Liver (tissue), 9 donors: ENCODE measurements around the gene CHMP1B. TPM values are rescaled to one million over a fixed set of nuclear protein-coding genes. Genes with fewer than 3 reads are reported as not detected.

Experiments
- DNase-seq: peaks from one replicate; pipeline ENCODE4 v3.0.0-alpha.2; 2017; ENCODE audit warnings: low spot score
- H3K27ac ChIP-seq, 2 donors: one replicate each; pipeline ENCODE4 v1.7.0; 2013; ENCODE audit warnings: inconsistent platforms in 2 of 2, low read length in 2 of 2, control low read depth in 1 of 2, low read depth in 1 of 2, mild to moderate bottlenecking in 1 of 2
- H3K27me3 ChIP-seq, 4 donors: one replicate each; pipeline versions ENCODE4 v1.6.1 to v1.7.0; 2013; ENCODE audit warnings: low read length in 3 of 4, inconsistent platforms in 1 of 4, mild to moderate bottlenecking in 1 of 4, moderate library complexity in 1 of 4; ENCODE audit not compliant: control insufficient read depth in 4 of 4, insufficient read depth in 4 of 4
- H3K36me3 ChIP-seq, 4 donors: one replicate each; pipeline versions ENCODE4 v1.6.1 to v1.7.0; 2013; ENCODE audit warnings: low read length in 3 of 4, mild to moderate bottlenecking in 3 of 4, low read depth in 1 of 4, moderate library complexity in 1 of 4; ENCODE audit not compliant: control insufficient read depth in 4 of 4, insufficient read depth in 3 of 4
- H3K4me1 ChIP-seq, 4 donors: one replicate each; pipeline versions ENCODE4 v1.6.1 to v1.7.0; 2013; ENCODE audit warnings: low read length in 3 of 4, mild to moderate bottlenecking in 3 of 4, moderate library complexity in 1 of 4; ENCODE audit not compliant: control insufficient read depth in 4 of 4, insufficient read depth in 4 of 4
- H3K4me3 ChIP-seq, 3 donors: one replicate each; pipeline versions ENCODE4 v1.6.1 to v1.7.0; 2013; ENCODE audit warnings: low read length in 3 of 3, control low read depth in 1 of 3, low read depth in 1 of 3, mild to moderate bottlenecking in 1 of 3
- H3K9ac ChIP-seq, 2 donors: one replicate each; pipeline ENCODE4 v1.7.0; 2013; ENCODE audit warnings: low read length in 2 of 2, mild to moderate bottlenecking in 2 of 2, moderate library complexity in 2 of 2, control low read depth in 1 of 2, low read depth in 1 of 2
- H3K9me3 ChIP-seq, 4 donors: one replicate each; pipeline versions ENCODE4 v1.6.1 to v1.7.0; 2013; ENCODE audit warnings: low read length in 3 of 4; ENCODE audit not compliant: control insufficient read depth in 4 of 4
- EGR1 ChIP-seq, 2 donors: IDR thresholded peaks; 2 replicates each; pipeline ENCODE4 v1.6.1; 2016 to 2018; ENCODE audit warnings: antibody characterized with exemption in 2 of 2, low read depth in 2 of 2
- FOXA1 ChIP-seq: IDR thresholded peaks from 2 replicates; pipeline ENCODE4 v1.6.1; 2016; ENCODE audit warnings: antibody characterized with exemption
- GABPA ChIP-seq, 2 donors: IDR thresholded peaks in 1 of 2; conservative IDR thresholded peaks in 1 of 2; 2 replicates each; pipeline ENCODE4 v1.6.1; 2016; ENCODE audit warnings: antibody characterized with exemption in 2 of 2, mild to moderate bottlenecking in 1 of 2, moderate library complexity in 1 of 2
- HNF4G ChIP-seq: IDR thresholded peaks from 2 replicates; pipeline ENCODE4 v1.6.1; 2016; ENCODE audit warnings: antibody characterized with exemption
- JUND ChIP-seq, 2 donors: IDR thresholded peaks; 2 replicates each; pipeline ENCODE4 v1.6.1; 2016; ENCODE audit warnings: antibody characterized with exemption in 2 of 2
- MAX ChIP-seq: IDR thresholded peaks from 2 replicates; pipeline ENCODE4 v1.6.1; 2016; ENCODE audit warnings: antibody characterized with exemption
- NR2F2 ChIP-seq: IDR thresholded peaks from 2 replicates; pipeline ENCODE4 v1.6.1; 2016; ENCODE audit warnings: antibody characterized with exemption
- RAD21 ChIP-seq, 2 donors: IDR thresholded peaks; 2 replicates each; pipeline ENCODE4 v1.6.1; 2016; ENCODE audit warnings: antibody characterized with exemption in 2 of 2, mild to moderate bottlenecking in 2 of 2
- REST ChIP-seq: IDR thresholded peaks from 2 replicates; pipeline ENCODE4 v1.6.1; 2016; ENCODE audit warnings: antibody characterized with exemption, mild to moderate bottlenecking
- RXRA ChIP-seq, 2 donors: IDR thresholded peaks; 2 replicates each; pipeline ENCODE4 v1.6.1; 2017 to 2018; ENCODE audit warnings: antibody characterized with exemption in 2 of 2, mild to moderate bottlenecking in 1 of 2
- SP1 ChIP-seq: IDR thresholded peaks from 2 replicates; pipeline ENCODE4 v1.6.1; 2018; ENCODE audit warnings: antibody characterized with exemption, mild to moderate bottlenecking
- TAF1 ChIP-seq: conservative IDR thresholded peaks from 2 replicates; pipeline ENCODE4 v1.6.1; 2016; ENCODE audit warnings: antibody characterized with exemption, mild to moderate bottlenecking
- YY1 ChIP-seq: IDR thresholded peaks from 2 replicates; pipeline ENCODE4 v1.6.1; 2016; ENCODE audit warnings: antibody characterized with exemption, mild to moderate bottlenecking
- ZBTB33 ChIP-seq: IDR thresholded peaks from 2 replicates; pipeline ENCODE4 v1.6.1; 2016; ENCODE audit warnings: antibody characterized with exemption
- WGBS: extraction: QIAGEN DNeasy Blood & Tissue Kit; methylation state at CpG from one replicate; pipeline ENCODE4 v1.1.7; 2013; 5-methylcytosine and 5-hydroxymethylcytosine counted together
- polyA plus RNA-seq, 2 donors: library from polyadenylated mRNA; stranded (reverse) in 1 of 2; unstranded in 1 of 2; fragments of 200-250 nt in 1 of 2; fragments of >200 nt in 1 of 2; fragmentation: Nextera tagmentation in 1 of 2; extraction: Ambion mirVana in 1 of 2; gene quantifications; one replicate each; pipeline versions ENCODE4 v1.2.1 to v1.2.3, GENCODE V29; 2013 to 2015
- total RNA-seq, 2 donors: library from RNA; depleted of rRNA; stranded (reverse); fragments of >200 nt; gene quantifications; one replicate each; pipeline ENCODE4 v1.2.3, GENCODE V29; 2014
- TF ChIP-seq, protein P1 (sequence below): fragments of 150-350 bp; IDR thresholded peaks from 2 replicates; pipeline ENCODE4 v1.5.1; 2017; ENCODE audit warnings: improper control_type of control experiment, low read depth, low read length; ENCODE audit not compliant: missing input control
- donor health status: healthy.
- donor health status: healthy.
- donor health status: healthy.
- donor health status: healthy.
- donor health status: healthy.

Gene CHMP1B
- total and polyA plus RNA-seq, 4 donors = 13.6 to 23.6 (median 19.1) TPM

GRCh38 chr18:11810379-11810778 is 40.8 kb upstream of the CHMP1B start:
- DNase-seq = no peak
- no peak overlapping the region for H3K9ac ChIP-seq
- TF ChIP-seq RAD21 (IDR thresholded peaks at IDR 0.05) (no peak), RXRA (IDR thresholded peaks at IDR 0.05) (no peak), NR2F2 (no peak), ZBTB33 (no peak), HNF4G (no peak), FOXA1 (no peak), GABPA (IDR thresholded peaks at IDR 0.05 in 1 of 2, conservative IDR thresholded peaks at IDR 0.05 in 1 of 2) (no peak), YY1 (no peak), EGR1 (IDR thresholded peaks at IDR 0.05; ENCODE audit: low read depth in 2 of 2) (no peak), JUND (IDR thresholded peaks at IDR 0.05) (no peak), MAX (no peak), SP1 (no peak), TAF1 (no peak), REST (no peak)
- TF ChIP-seq, protein P1, sequence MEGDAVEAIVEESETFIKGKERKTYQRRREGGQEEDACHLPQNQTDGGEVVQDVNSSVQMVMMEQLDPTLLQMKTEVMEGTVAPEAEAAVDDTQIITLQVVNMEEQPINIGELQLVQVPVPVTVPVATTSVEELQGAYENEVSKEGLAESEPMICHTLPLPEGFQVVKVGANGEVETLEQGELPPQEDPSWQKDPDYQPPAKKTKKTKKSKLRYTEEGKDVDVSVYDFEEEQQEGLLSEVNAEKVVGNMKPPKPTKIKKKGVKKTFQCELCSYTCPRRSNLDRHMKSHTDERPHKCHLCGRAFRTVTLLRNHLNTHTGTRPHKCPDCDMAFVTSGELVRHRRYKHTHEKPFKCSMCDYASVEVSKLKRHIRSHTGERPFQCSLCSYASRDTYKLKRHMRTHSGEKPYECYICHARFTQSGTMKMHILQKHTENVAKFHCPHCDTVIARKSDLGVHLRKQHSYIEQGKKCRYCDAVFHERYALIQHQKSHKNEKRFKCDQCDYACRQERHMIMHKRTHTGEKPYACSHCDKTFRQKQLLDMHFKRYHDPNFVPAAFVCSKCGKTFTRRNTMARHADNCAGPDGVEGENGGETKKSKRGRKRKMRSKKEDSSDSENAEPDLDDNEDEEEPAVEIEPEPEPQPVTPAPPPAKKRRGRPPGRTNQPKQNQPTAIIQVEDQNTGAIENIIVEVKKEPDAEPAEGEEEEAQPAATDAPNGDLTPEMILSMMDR = no peak
- H3K27ac ChIP-seq = no peak overlapping the region
- no peaks in the 10 kb centered on the region for H3K36me3 ChIP-seq
- H3K4me1 ChIP-seq = no peaks in the 10 kb centered on the region
- H3K9me3 ChIP-seq = no peaks in the 10 kb centered on the region
- no peak overlapping the region for H3K4me3 ChIP-seq
- whole genome bisulfite sequencing = 80% methylated on average over 3 of the region's 3 CpGs
- H3K27me3 ChIP-seq = no peaks in the 10 kb centered on the region

- H3K27me3 ChIP-seq = no peaks in the 10 kb centered on the region
- TF ChIP-seq HNF4G (no peak), RXRA (IDR thresholded peaks at IDR 0.05) (no peak), FOXA1 (no peak)
- DNase-seq = no peak
- H3K9me3 ChIP-seq = no peaks in the 10 kb centered on the region
- H3K27ac ChIP-seq = no peak overlapping the region
- no peaks in the 10 kb centered on the region for H3K4me1 ChIP-seq
- H3K9ac ChIP-seq = no peak overlapping the region
- H3K4me3 ChIP-seq = no peak overlapping the region
- H3K36me3 ChIP-seq = no peaks in the 10 kb centered on the region
- WGBS = 91% methylated on average over 11 of the region's 11 CpGs
These were observed 40.2 kb upstream of the CHMP1B start for GRCh38 chr18:11811009-11811408.
